GM19328 (cell line): ENCODE data around the gene PTPRG.

Source experiments
- ATAC-seq: cut with Tn5 transposase; IDR thresholded peaks from one replicate; pipeline ENCODE4 v1.9.1; 2021; ENCODE audit warnings: mild to moderate bottlenecking, moderate library complexity; ENCODE audit not compliant: unreplicated experiment

Gene PTPRG

DNA sequence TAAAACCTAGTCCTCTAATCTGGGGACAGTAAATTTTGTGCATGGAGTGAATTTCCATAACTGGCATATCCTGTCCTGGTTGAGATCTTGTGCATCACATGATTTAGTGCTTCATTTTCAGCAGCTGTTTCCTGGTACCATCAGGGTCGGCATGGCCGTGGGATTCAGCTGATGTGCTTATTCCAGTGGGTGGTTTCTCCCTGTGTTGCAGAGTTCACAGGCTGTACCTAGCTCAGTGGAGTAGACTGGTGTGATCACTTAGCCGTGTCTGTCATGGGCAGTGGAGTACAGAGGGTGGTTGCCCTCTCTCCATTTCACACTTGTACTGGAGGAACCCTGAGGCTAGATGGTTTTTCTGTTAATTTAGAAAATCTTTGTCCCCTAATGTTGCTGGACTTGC lies 228.5 kb downstream of the PTPRG start:
- no peak for ATAC-seq

DNA sequence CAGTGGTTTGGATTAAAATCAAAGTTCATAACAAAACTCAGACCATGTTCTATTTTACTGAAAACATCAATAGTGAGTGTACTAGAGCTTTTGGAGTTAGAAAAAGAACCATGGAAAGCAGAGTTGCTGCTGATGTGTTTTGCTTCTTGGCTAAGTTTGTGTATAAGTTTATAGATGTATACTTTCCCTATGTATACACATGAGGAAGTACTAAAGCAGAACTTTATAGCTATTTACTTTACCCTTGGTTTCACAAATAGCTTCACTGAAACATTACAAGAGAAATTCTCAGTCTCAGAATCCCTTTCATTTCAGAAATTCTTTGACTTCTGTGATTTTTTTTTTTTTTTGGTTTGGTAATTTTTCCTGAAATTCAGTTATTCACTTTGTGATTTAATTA lies 229.0 kb downstream of the PTPRG start:
- ATAC-seq, result no peak

DNA sequence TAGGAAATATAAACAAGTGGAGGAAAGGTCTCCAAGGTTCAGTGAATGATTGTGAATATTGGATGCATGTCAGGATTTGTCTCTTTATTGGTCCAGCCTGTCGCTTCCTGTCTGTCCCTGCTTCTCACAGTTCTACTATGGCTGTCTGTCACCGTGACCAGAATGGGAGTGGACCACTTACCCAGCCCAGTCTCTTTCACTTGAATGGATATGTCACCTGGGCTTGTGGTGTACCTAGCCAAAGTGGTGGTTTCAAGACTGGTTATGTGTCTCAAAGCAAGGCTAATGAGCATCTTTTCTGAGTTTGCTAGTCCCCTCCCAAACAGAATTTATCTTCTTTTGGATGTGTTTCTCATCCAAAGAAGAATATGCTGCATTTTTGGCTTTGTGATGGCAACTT lies 231.7 kb downstream of the PTPRG start:
- no peak for ATAC-seq

DNA sequence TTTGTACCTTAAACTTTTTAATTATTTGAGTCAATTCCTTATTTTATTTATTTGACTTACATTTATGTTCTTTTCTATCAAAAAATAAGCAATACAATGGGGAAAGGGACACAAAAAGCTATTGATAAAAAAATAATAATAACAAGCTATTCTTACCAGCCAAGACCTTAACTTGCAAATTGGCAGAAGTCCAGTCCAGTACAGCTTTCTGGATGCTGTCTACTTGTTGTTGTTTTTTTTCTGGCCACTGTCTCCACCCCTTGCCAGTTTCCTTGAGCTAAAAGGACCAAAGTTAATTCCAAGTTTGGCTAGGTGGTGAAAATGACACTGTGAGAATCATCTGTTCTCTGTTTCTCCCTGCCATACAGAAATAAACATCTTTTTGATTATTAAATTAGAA lies 232.2 kb downstream of the PTPRG start:
- ATAC-seq, result no peak

DNA sequence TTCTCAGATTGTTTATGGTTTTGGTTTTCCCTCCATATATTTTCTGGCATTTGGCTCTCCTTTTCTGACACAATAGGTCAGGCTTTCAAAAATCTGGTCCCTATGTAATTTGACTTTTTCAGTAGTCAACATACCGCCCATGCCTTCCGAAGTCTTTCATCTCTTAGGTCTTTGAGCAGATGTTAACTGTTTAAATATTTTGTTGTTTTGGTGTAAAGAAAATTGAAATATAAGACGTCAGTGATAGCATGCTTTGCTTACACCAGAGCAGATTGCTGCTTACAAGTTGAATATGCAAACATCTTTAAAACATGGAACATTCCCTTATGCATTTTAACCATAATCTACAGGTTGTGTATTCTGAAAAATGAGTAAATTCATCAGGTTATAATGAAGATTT lies 233.0 kb downstream of the PTPRG start:
- no peak for ATAC-seq

DNA sequence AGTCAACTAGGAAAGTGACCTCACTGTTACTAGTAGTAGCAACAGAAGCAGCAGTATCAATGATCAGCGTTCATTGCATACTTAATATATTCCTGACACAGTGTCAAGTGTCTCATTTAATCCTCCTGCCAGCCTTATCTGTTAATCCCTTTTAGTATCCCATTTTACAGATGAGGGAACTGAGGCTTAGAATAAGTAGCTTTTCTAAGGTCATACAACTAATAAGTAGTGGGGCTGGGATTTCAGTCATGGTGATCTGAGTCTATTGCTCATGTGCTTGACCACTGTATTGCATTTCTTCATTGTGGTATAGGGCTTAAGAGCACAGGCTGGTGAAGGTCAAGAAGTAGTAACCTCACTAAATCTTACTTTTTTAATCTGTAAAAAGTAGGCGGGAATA lies 233.6 kb downstream of the PTPRG start:
- no peak for ATAC-seq

DNA sequence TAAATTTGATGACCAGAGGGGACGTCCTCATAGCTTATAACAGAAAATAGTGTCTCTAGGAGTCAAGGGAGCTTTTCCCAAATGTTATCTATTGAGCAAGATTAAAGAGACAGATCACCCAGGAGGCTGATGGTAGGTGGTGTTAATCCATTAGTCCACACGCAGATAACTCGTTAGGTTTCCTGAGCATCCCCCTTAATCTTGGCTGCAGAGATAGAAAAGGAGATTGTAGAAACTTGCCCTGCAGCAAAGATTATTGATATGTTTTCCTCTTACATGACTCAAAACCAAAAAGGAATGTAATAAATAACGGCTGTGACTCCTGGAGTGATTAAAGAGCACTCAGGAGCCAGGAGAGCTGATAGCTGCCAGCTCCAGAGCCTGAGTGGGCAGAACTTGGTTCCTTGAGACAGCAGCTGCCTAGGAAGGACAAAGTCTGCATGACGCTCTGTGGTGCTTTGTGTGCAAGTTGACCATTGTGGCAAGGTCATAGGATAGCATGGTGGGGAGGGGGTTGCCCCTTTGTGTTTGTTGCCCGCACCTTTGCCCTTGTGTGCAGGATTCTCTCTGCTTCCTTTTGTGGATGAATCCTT lies 234.8 kb downstream of the PTPRG start:
- ATAC-seq, result no peak

DNA sequence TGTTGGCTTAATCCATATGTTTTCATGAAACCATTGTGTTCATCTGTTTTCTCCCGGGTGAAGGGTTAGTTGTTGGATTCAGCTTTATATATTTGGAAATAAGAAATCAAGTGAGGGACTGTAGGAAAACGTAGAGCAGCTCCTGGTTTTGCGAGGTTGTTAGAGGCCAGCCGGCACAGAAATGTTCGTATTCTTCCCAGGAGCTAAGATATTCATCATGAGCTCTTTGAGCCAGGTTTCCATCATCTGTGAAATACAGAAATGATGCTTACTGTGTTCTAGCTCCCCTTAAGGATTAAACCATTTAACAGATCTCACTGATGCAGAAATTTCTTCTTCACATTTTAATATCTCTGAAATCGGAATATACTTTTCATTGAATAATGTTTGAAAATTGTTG lies 235.5 kb downstream of the PTPRG start:
- no peak for ATAC-seq

DNA sequence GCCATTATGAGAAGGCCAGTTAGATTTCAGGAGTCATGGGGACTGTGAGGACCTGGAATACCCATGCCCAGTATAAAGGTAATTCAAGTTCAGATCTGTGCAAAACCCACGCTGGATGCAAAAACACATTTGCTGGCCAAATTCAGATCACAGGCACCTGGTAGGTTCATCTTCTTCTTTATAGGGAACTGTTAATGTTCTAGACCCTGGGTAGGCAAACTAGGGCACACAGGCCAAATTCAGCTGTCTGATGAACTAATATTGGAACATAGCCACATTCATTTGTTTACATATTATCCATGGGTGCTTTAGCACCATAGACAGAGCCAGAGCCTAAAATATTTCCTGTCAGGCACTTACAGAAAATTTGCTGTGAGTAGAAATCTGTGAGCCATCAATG lies 241.4 kb downstream of the PTPRG start:
- no peak for ATAC-seq

DNA sequence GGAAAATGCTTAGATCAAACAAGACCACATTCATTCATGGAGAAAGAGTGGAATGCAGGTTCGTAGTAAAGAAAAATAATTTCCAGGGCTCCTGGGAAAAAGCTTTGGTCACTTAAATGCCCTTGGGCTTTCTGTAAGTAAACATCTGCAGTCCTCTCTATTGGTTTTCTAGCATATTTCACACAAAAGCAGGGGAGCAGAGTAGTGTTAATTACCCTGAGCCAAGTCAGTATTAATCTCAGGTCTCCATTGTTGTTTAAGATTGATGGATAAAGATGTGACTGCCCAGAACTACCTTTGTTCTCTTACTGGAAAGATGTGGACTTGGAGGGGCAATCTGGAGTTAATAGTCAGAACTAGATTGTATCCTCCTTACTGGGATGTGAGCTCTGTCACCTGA lies 242.6 kb downstream of the PTPRG start:
- no peak for ATAC-seq

DNA sequence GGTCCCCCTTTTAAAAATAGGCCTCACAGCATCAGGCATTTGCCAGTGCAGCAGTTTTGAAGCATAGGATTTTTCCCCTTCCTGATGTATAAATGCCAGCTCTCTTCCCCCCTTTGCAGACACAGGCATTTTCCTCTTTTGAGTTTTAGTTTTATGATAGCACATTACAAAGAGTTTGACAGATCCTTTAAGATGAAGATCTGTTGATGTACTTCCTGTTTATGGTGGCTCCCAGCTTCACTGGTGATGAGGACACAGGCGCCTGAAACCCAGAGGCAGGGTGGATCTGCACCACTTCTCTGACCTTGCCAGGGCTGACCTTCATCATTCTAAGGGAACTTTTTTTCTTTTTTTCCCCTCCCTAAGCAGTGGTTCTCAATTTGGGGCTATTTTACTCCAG lies 243.4 kb downstream of the PTPRG start:
- ATAC-seq, result no peak

DNA sequence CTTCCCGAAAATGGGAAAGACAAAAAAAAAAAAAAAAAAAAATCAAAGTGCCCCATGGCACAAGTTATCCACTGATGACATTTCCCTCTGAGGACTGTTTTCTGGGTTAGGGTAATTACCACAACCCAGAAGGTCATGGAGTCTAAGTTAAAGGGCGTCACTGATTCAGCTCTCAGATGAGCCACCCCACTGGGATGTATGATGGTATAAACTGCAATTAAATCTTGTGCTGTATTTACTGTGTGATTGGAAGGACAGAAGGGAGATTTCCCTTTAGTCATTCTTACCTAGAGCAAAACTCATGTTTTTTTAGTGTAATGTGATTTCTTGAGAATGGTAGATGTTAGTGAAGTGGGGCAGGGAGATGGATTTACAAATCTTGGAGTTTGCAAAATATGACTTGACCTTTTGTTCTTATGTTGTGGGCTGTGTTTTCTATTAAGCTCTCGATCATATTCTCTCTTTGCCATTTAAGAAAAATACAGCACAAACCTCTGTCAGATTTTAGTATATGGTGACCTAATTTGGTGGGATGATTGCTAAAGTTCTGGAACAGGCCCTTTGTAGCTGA lies 244.2 kb downstream of the PTPRG start:
- ATAC-seq, result no peak

DNA sequence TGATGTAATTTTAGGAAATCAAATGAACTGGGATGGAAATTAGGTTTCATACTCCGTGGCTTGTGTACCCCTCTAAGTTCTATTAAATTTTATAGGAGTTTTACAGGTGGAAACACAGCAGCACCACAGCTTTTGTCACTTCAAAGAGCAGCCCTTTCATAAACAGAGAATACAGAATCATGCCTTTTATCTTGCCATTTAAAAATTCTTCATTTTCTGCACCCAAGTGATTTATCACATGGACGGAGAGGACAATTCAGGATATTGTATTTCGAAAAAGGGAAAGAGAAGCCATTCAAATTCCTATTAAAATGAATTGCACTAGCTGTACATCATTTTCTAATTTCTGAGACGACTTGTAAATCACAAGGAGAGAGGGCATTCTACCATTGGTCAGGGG lies 245.4 kb downstream of the PTPRG start:
- ATAC-seq, result no peak

DNA sequence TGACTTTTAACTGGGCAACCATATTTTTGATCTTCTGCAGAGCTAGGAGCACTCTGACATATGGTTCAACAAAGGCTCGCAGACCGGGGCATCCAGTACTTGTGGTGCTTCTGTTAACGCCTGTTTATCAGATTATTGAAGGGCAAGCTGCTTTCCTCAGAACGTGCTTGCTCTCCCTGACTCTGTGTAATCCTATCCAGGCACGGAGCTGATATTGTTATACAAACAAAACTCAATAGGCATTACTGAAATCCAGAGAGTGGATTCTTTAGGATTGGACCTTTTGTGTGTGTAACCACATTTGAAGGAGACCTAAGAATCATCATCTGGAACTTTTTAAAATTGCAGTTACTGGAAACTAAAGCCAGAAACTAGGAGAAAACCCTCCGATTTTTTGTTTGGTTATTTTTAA lies 246.5 kb downstream of the PTPRG start:
- no peak for ATAC-seq

DNA sequence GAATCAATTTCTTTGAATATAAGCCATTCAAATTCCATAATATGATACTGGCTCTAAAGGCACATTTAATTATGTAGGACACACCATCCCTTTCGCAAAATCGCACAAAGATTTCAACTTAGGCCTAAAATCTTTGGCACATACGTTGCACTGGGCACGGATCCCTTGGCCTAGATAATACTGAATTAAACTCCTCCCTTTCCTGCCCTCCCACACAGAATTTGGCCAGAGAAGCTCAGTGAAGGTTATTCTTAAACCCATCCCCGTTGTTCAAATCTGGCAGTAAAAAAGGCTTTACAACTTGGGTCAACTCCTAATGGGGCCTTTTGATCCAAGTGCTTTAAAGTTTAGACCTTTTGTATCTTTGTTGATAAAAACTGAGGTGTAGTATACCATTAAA lies 247.2 kb downstream of the PTPRG start:
- no peak for ATAC-seq

DNA sequence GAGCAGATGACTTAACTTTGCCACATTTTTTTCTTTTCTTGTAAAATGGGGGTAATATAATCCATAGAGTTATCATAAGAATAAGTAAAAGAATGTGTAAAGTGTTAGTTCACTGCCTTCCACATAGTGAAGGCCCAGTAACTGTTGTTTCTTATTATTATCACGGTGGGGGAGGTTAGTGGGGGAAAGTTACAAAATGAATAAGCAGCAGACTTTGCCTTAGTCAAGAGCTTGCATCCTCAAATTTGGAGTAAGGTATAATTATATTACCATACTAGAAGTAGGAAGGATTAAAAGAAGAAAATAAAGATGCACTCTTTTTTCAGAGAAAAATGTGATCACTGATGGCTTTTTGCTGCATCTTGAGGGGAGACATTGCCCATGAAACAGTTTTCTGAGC lies 247.6 kb downstream of the PTPRG start:
- ATAC-seq, result no peak

DNA sequence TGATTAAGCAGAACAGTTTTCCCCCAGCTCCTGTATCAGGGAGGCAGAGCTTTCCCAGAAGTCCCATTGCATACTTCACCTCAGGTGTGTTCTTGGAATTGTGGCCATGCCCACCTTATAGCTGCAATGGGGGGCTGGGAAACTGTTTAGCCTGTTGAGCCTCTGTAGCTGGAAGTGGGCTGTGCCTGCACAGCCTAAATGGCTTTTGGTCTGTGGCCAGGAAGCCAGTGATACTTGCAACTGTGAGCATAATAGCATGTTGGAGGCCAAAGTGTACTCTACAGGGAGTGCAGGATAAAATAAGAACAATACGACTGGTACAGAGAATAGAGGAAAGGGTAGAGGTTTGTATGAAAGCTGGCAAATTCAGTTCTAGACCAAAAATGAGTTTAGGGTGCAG lies 248.5 kb downstream of the PTPRG start:
- ATAC-seq, result no peak

DNA sequence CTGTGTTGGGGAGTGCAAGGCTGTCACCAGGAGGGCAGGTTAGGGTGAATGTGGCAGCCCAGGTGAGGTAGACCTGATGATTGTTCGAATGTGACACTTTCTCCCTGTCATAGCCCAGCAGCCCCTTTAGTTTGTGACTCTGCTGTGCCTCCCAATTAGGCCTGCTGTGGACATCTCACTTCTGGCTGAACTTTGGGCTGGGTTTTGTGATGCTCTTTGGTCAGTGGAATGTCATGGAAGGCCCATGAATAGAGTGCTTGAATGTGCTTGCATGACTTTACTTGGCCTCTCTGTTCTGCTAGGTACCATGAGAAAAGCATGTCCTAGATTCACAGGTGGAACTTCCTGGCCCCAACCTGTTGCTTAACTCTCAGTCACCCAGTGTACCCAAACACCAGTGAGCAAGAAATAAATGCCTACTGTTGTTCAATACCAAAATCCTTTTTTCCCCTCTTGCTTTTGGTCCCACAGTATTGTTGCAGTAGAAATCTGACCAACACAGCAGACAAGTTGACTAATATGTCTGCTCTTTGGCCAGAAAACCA lies 249.7 kb downstream of the PTPRG start:
- no peak for ATAC-seq

DNA sequence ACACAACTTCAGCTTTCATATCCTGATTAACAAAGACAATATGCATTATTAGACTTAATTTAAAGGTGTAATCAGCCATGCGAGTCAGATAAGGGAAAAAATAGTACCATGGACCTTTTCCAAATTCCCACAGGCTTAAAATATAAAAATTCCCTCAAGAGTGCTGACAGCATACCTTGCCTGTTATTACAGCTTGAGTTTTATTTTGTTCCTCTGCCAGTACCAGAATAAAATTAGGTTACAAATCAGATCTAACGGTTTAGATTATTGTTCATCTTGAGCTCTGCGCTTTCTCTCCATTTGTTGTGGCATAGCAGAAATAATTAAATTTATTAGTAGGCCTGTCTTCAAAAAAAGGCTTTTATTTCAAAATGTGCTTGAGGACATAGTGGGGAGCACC lies 250.3 kb downstream of the PTPRG start:
- ATAC-seq, result no peak

DNA sequence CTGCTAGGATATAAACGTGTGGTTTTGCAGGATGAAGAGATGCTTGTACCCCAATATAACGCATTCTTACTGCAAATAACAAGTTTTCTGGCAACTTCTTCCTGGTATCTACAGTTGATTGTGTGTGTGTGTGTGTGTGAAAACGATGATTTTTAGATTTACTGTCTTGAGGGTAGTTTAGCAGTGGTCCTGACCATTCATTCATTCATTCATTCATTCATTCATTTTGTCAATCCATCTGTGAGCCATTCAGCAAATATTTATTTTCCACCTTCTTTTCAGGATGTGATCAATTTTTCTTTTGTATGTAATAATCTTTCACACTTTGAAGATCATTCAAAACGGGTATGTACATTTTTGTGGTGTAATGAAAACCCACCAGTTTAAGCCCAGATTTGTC lies 250.7 kb downstream of the PTPRG start:
- ATAC-seq, result no peak

DNA sequence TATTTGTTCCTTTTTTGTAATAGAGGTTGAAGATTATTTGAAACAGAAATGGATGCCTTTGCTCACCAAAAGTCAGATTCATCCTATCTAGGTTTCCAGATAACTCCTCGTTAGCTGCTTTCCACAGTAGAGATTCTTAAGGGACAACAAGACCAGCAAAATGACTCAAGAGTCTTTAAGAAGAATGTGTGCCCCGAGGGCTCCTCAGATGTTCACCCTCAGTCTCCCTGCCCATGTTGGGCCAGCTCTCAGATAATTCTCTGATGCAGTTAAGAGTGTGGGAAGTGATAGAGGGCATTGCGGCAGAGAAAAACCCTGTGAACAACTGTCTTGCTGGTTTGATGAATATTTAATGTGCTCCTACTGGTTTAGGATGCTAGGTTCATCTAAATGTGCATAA lies 251.1 kb downstream of the PTPRG start:
- ATAC-seq, result no peak

DNA sequence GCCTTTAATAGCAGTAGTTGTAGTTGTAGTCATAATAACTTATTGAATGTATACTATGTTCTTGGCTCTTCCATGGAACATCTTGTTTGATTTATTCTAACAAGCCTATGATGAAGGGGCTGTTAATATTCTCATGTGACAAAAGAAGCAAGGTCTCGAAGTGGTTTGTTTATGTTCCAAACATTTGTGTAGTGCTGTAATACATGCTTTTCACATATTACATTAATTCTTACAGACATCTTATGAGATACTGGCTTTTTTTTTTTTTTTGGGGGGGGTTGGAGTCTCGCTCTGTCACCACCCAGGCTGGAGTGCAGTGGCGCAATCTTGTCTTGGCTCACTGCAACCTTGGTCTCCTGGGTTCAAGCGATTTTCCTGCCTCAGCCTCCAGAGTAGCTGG lies 252.3 kb downstream of the PTPRG start:
- ATAC-seq, result no peak

DNA sequence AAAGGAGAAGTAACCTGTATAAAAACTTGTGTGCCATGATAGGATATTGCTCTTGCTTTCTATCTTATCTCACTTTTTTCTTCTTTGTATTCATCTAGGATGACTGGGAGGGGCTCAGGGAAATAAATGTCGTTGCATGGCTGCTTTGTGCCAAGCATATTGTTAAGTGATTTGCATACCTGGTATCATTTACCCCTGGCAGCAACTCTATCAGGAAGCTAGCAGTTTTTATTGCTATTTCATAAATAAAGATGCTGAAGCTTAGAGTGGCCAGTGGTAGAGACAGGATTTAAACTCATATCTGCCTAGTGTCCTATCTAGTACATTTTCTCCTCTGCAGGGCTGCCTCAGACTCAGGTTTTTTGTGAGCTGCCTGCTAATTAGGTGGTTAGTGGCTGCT lies 253.3 kb downstream of the PTPRG start:
- no peak for ATAC-seq
